GM19239 (cell line): ENCODE data around the gene MRPL47.
"Not testable (repeated sequence)": the region's sequence is repeated elsewhere in the genome, so short reads cannot be mapped to it uniquely, and the experiment has no call there.

Experiments
- DNase-seq: peaks from one replicate; pipeline ENCODE4 v3.0.0; 2011; ENCODE audit warnings: low spot score; ENCODE audit not compliant: insufficient read length
- FAIRE-seq: peaks from 2 replicates; lab custom pipeline; 2011; peaks lifted over from hg19 to GRCh38; lab: Jason Lieb, UNC

Gene MRPL47

GRCh38 chr3:179604321-179605078, at the start of gene MRPL47, which contains the start of gene NDUFB5:
TSS of gene MRPL47 (minus strand) at chr3:179604638. CDS start at chr3:179604624, 14 bp downstream.
TSS of gene NDUFB5 (plus strand) at chr3:179604794. CDS start at chr3:179604816, 22 bp downstream.
- peak; percentile 70 for DNase-seq

GRCh38 chr3:179653096-179653797, 48.8 kb upstream of the MRPL47 start:
- DNase-seq = peak; percentile 63
- FAIRE-seq = peak; percentile 14

More at GRCh38 chr3:179604321-179605078, at the start of gene MRPL47, which contains the start of gene NDUFB5:
- FAIRE-seq = peak; percentile 90

- DNase-seq = peak; percentile 61
These were observed 48.1 kb upstream of the MRPL47 start, which contains the start of gene USP13 for GRCh38 chr3:179652447-179653095. TSS of gene USP13 (plus strand) at chr3:179653040. CDS start at chr3:179653226, 186 bp downstream.

GRCh38 chr3:179651687-179652446, 47.4 kb upstream of the MRPL47 start:
- DNase-seq (no peak), FAIRE-seq (no peak)

More at GRCh38 chr3:179652447-179653095, 48.1 kb upstream of the MRPL47 start, which contains the start of gene USP13:
- peak; percentile 60 for FAIRE-seq

GRCh38 chr3:179646177-179646576, 41.7 kb upstream of the MRPL47 start:
- FAIRE-seq (no peak), DNase-seq (no peak)

GRCh38 chr3:179643837-179644236, 39.4 kb upstream of the MRPL47 start:
- FAIRE-seq, DNase-seq: not testable (repeated sequence)

- FAIRE-seq (no peak), DNase-seq (no peak)
These were observed 38.4 kb upstream of the MRPL47 start for GRCh38 chr3:179642871-179643270.

- FAIRE-seq (no peak), DNase-seq (no peak)
These were observed 36.0 kb upstream of the MRPL47 start for GRCh38 chr3:179640469-179640868.

- peak; percentile 4 for FAIRE-seq
- DNase-seq = no peak
These were observed 26.5 kb upstream of the MRPL47 start for GRCh38 chr3:179630753-179631451.

- no peak for DNase-seq
- FAIRE-seq = no peak
These were observed 20.0 kb upstream of the MRPL47 start for GRCh38 chr3:179624451-179624850.

- FAIRE-seq (no peak), DNase-seq (no peak)
These were observed 17.6 kb upstream of the MRPL47 start for GRCh38 chr3:179622023-179622422.

- DNase-seq (no peak), FAIRE-seq (no peak)
These were observed 11.2 kb upstream of the MRPL47 start for GRCh38 chr3:179615458-179616173.

GRCh38 chr3:179613807-179614206, 9.4 kb upstream of the MRPL47 start:
- DNase-seq (no peak), FAIRE-seq (no peak)

GRCh38 chr3:179610066-179610465, 5.6 kb upstream of the MRPL47 start:
- no peak for FAIRE-seq
- no peak for DNase-seq

- FAIRE-seq (peak; percentile 70), DNase-seq (no peak)
These were observed 4.7 kb upstream of the MRPL47 start for GRCh38 chr3:179608931-179609720.

- FAIRE-seq (no peak), DNase-seq (no peak)
These were observed 2.2 kb upstream of the MRPL47 start for GRCh38 chr3:179606534-179607085.

- FAIRE-seq (no peak), DNase-seq (no peak)
These were observed 607 bp downstream of the MRPL47 start for GRCh38 chr3:179603831-179604230.

GRCh38 chr3:179603321-179603720, 1.1 kb downstream of the MRPL47 start:
- no peak for FAIRE-seq
- no peak for DNase-seq
